SK-N-SH treated with all-trans-retinoic acid at 6 μM for 48 hours (cell line): ENCODE results near the gene IFT52.

Experiments used
- ARNTL ChIP-seq: fragments of 450-650 bp; formaldehyde crosslinking; IDR thresholded peaks from 2 replicates; pipeline ENCODE4 v1.5.0; 2020; ENCODE audit warnings: low read depth, mild to moderate bottlenecking, moderate library complexity, borderline replicate concordance
- BACH2 ChIP-seq: fragments of 250-450 bp; sonication (Bioruptor Pico); IDR thresholded peaks from 2 replicates; pipeline ENCODE4 v1.9.0; 2021; ENCODE audit warnings: mild to moderate bottlenecking, borderline replicate concordance
- CREB5 ChIP-seq: fragments of 250-450 bp; sonication (Bioruptor Pico); IDR thresholded peaks from 2 replicates; pipeline ENCODE4 v1.5.1; 2020; ENCODE audit warnings: low read depth, mild to moderate bottlenecking, moderate library complexity
- CSDC2 ChIP-seq: fragments of 250-450 bp; sonication (Bioruptor Pico); IDR thresholded peaks from 2 replicates; pipeline ENCODE4 v1.5.0; 2020; ENCODE audit warnings: mild to moderate bottlenecking, moderate library complexity
- GLIS3 ChIP-seq: fragments of 250-450 bp; sonication (Bioruptor Pico); IDR thresholded peaks from 2 replicates; pipeline ENCODE4 v1.5.0; 2020; ENCODE audit warnings: mild to moderate bottlenecking, moderate library complexity
- PATZ1 ChIP-seq: fragments of 250-450 bp; sonication (Bioruptor Pico); IDR thresholded peaks from 2 replicates; pipeline ENCODE4 v1.8.0; 2020; ENCODE audit warnings: mild to moderate bottlenecking, moderate library complexity, borderline replicate concordance
- RARB ChIP-seq: fragments of 250-450 bp; sonication (Bioruptor Pico); IDR thresholded peaks from 2 replicates; pipeline ENCODE4 v1.8.0; 2021; ENCODE audit warnings: mild to moderate bottlenecking, moderate library complexity
- TOX ChIP-seq: fragments of 250-450 bp; sonication (Bioruptor Pico); IDR thresholded peaks from 2 replicates; pipeline ENCODE4 v1.8.0; 2021; ENCODE audit warnings: mild to moderate bottlenecking, moderate library complexity, borderline replicate concordance
- ZFP3 ChIP-seq: fragments of 250-450 bp; sonication (Bioruptor Pico); IDR thresholded peaks from 2 replicates; pipeline ENCODE4 v1.5.0; 2020; ENCODE audit warnings: mild to moderate bottlenecking, moderate library complexity
- ZFP30 ChIP-seq: fragments of 450-650 bp; formaldehyde crosslinking; IDR thresholded peaks from 2 replicates; pipeline ENCODE4 v1.5.0; 2022; ENCODE audit warnings: mild to moderate bottlenecking, moderate library complexity
- ZNF70 ChIP-seq: fragments of 450-650 bp; formaldehyde crosslinking; IDR thresholded peaks from 2 replicates; pipeline ENCODE4 v1.5.0; 2020; ENCODE audit warnings: mild to moderate bottlenecking, moderate library complexity
- ZNF8 ChIP-seq: fragments of 450-650 bp; formaldehyde crosslinking; IDR thresholded peaks from 2 replicates; pipeline ENCODE4 v1.5.0; 2020; ENCODE audit warnings: mild to moderate bottlenecking, moderate library complexity
- TF ChIP-seq, protein P1 (sequence below): fragments of 250-450 bp; sonication (Bioruptor Pico); IDR thresholded peaks from 2 replicates; pipeline ENCODE4 v1.5.0; 2020; ENCODE audit warnings: mild to moderate bottlenecking, moderate library complexity
- TF ChIP-seq, protein P2 (sequence below): fragments of 250-450 bp; sonication (Bioruptor Pico); IDR thresholded peaks from 2 replicates; pipeline ENCODE4 v1.8.0; 2021; ENCODE audit warnings: low read depth, mild to moderate bottlenecking, moderate library complexity, borderline replicate concordance

DNA sequence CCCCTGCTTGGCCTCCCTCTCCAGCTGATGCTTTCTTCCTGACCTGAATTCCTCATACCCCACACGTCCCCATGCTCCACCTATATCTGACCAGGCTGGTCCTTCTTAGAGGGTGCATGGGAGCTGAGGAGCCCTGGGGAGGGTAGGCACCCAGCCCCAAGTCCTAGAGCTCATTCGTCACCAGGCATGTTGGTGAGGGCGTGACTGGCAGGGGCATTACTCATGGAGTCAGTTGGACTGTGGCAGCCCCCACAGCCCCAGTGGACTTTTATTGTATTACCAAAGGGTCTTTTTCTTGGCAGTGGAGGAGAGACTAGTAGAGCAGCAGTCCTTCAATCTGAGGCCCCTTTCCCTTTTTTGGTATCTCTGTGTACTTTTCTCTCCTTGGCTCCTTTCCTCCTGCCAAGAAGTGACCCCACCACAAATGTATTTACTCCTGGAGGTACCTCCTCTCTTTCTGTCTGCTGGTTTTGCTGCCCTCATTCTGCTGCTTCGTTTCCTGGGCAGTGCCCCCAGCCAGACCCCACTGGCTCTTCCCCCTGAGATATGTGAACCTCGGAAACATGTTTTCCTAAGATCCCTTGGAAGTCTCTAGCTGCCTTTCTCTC is 42.4 kb upstream of the IFT52 start:
- TF ChIP-seq PATZ1 (CRISPR knock-in tag) (no peak), ARNTL (CRISPR knock-in tag) (no peak), RARB (CRISPR knock-in tag) (no peak), CREB5 (CRISPR knock-in tag) (no peak), GLIS3 (CRISPR knock-in tag) (no peak), ZFP3 (CRISPR knock-in tag) (no peak), ZNF8 (no peak), ZFP30 (no peak), BACH2 (no peak), ZNF70 (CRISPR knock-in tag) (no peak), TOX (CRISPR knock-in tag) (no peak), CSDC2 (no peak)
- TF ChIP-seq, protein P1, sequence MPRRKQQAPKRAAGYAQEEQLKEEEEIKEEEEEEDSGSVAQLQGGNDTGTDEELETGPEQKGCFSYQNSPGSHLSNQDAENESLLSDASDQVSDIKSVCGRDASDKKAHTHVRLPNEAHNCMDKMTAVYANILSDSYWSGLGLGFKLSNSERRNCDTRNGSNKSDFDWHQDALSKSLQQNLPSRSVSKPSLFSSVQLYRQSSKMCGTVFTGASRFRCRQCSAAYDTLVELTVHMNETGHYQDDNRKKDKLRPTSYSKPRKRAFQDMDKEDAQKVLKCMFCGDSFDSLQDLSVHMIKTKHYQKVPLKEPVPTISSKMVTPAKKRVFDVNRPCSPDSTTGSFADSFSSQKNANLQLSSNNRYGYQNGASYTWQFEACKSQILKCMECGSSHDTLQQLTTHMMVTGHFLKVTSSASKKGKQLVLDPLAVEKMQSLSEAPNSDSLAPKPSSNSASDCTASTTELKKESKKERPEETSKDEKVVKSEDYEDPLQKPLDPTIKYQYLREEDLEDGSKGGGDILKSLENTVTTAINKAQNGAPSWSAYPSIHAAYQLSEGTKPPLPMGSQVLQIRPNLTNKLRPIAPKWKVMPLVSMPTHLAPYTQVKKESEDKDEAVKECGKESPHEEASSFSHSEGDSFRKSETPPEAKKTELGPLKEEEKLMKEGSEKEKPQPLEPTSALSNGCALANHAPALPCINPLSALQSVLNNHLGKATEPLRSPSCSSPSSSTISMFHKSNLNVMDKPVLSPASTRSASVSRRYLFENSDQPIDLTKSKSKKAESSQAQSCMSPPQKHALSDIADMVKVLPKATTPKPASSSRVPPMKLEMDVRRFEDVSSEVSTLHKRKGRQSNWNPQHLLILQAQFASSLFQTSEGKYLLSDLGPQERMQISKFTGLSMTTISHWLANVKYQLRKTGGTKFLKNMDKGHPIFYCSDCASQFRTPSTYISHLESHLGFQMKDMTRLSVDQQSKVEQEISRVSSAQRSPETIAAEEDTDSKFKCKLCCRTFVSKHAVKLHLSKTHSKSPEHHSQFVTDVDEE (CRISPR knock-in tag): no peak
- TF ChIP-seq, protein P2, sequence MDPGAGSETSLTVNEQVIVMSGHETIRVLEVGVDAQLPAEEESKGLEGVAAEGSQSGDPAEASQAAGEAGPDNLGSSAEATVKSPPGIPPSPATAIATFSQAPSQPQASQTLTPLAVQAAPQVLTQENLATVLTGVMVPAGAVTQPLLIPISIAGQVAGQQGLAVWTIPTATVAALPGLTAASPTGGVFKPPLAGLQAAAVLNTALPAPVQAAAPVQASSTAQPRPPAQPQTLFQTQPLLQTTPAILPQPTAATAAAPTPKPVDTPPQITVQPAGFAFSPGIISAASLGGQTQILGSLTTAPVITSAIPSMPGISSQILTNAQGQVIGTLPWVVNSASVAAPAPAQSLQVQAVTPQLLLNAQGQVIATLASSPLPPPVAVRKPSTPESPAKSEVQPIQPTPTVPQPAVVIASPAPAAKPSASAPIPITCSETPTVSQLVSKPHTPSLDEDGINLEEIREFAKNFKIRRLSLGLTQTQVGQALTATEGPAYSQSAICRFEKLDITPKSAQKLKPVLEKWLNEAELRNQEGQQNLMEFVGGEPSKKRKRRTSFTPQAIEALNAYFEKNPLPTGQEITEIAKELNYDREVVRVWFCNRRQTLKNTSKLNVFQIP (CRISPR knock-in tag): no peak
